HG03025 (cell line): Measurements from ENCODE around the gene COQ10B.
A peak's percentile ranks its signal among the peaks of the same experiment; 100 is the strongest.
"Not testable (repeated sequence)": the region's sequence is repeated elsewhere in the genome, so short reads cannot be mapped to it uniquely, and the experiment has no call there.

Experiments used
- ATAC-seq: cut with Tn5 transposase; IDR thresholded peaks from one replicate; pipeline ENCODE4 v1.9.1; 2021; ENCODE audit warnings: mild to moderate bottlenecking, moderate library complexity; ENCODE audit not compliant: unreplicated experiment, low FRiP score

The COQ10B gene

DNA sequence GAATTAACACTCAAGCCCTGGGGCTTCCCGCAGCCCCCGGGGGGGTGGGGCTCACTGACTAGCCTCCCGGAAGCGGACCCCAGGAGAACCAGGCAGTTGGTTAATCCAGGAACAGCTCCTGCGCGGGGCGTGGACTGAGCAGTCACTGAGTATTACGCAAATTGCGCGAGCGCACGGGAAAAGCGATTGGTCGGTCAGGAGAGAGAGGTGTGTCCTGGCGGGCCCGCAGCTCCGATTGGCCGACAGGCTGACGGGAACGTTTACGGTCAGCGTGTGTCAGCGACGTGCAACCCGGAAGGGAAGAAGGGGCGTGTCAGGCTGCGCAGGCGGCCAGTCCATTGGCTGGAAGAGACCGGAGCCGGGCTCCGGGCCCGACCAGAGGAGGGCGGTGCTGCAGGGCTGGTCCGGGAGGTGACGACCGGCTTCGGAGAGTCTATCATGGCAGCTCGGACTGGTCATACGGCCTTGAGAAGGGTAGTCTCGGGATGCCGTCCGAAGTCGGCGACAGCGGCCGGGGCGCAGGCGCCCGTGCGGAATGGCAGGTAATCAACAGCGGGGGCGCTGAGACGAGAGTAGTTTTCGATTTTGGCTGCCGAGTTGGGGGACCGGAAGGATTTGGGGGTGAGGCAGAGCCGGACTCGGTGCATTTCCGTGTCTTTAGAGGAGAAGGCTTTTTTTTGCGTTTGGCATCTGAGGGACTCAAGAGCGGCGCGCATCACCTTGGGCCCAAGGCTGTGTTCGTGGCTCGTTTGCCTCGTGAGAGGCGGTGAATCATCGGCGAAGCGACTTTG, at the start of gene COQ10B:
Gene COQ10B, plus strand, starts transcription at position 430 of the 791 bp plus-strand sequence. Its CDS starts 9 bp downstream, at position 439.
- ATAC-seq = peak; percentile 97

DNA sequence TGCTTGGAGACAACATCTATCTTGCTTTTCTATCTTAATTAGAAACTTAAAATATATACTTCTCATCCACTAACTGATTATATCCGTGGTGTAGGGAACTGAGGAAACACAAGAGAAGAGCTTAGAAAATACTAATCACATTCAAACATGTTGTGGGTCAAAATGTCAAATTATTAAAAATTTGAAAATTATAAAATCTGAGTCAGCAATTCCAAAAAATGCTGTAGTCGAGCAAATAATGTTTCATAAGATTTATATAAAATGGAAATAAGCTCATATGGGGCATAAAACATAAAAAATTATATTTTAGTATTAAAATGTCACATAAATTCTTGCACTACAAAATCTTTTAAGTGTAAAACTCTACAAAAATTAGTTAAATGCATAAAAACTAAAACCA, 47.8 kb upstream of the COQ10B start:
- no peak for ATAC-seq

- no peak for ATAC-seq
These were observed 39.3 kb upstream of the COQ10B start for GRCh38 chr2:197414039-197414438.

DNA sequence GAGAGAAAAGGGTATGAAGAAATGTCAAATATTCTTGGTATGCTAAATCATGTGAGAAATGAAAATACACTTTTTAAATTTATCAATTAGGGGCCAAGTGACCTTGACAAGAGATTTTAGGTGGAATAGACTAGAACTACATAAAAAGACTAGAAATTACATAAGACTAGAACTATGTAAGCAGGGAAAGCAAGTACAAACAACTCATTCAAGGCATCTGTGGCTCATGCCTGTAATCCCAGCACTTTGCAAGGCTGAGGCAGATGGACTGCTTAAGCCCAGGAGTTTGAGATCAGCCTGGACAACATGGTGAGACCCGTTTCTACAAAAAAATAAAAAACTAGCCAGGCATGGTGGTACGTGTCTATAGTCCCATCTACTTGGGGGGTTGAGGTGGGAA, 38.8 kb upstream of the COQ10B start:
- ATAC-seq = no peak

- no peak for ATAC-seq
These were observed 37.1 kb upstream of the COQ10B start for GRCh38 chr2:197416268-197416667.

DNA sequence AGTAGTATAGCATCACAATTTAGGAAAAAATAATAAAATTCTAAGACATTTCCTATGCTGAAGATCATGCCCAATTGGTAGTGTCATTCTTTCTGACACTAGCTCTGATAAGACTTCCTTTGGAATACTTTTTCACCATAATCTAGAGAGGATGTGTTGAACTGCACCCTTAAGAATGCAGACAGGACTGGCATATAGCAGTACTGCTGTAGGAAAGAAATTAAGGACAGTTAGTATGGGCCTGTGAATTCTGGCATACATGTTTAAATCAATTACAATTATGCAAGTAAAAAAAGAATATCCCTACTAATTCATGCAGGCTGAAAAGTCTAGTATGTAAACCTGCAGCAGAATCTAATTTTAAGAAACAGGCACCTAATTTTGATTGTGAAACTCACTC, 33.9 kb upstream of the COQ10B start:
- no peak for ATAC-seq

DNA sequence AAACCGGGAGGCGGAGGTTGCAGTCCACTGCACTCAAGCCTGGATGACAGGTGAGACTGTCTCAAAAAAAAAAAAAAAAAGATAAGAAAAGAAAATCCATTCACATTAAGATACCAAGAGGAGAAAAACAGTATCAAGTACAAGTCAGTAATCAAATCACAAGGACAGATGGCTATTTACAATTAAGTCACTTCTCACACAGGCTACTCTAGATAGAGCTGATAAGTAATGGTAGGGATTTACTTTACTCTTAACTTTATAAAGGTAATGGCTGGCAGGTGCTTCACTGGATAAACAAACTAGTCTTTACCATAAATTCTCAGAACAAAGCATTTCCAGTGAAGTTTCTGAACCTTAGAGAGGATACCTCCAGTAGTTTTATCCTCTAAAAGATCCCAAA, 30.0 kb upstream of the COQ10B start:
- ATAC-seq = no peak

DNA sequence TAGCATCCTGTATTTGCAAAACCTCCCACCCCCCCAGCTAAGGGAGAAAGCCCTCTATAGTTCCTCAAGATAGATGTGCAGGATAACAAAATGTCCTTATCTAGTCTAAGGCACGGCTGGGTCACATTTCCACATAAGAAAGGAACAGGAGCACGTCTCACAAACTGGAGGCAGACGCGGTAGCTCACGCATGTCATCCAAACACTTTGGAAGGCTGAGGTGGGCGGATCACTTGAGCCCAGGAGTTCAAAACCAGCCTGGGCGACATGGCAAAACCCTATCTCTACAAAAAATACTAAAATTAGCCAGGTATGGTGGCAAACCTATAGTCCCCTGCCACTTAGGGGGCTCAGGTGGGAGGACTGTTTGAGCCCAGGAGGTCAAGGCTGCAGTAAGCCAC, 27.8 kb upstream of the COQ10B start:
- ATAC-seq = no peak

DNA sequence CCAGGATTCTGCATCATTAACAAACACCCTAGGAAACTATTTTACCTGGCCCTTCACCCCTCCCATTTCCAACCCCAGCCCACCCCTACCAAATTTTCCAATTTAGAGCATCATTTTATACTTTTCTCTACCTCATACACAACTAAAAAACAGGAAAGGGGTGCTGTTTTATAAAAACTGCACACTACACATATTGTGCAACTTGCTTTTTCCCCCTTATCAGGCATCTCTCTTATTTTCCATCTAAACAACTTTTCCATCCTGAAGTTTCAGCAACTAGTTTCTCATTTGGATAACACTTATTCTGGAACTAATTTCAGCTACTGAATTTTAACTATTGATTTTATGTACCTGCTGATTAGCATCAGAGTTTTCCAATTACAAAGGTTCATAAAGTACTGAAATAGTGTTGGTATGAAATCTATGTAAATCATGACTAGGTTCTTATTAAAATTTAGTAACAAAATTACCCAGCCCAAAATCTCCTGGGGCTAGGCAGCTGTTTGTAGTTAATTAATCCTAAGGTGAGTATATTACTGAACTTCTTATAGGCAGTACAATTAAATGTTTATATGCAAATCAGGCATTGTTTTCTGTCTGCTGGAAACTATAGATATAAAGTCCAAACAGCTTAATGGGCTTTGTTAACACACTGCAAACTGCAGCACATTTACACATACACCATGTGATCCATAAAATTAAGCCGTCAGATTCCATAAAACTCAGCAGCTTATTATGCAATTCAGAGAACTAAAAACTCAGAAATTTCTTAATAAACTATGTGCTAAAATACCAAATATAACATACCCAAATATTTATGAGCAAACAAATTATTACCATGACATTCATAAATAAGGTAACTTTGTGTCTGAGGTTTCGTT, 26.4 kb upstream of the COQ10B start:
- no peak for ATAC-seq

- ATAC-seq = no peak
These were observed 25.4 kb upstream of the COQ10B start for GRCh38 chr2:197427986-197428385.

GRCh38 chr2:197431858-197432257, 21.5 kb upstream of the COQ10B start:
- ATAC-seq = no peak

DNA sequence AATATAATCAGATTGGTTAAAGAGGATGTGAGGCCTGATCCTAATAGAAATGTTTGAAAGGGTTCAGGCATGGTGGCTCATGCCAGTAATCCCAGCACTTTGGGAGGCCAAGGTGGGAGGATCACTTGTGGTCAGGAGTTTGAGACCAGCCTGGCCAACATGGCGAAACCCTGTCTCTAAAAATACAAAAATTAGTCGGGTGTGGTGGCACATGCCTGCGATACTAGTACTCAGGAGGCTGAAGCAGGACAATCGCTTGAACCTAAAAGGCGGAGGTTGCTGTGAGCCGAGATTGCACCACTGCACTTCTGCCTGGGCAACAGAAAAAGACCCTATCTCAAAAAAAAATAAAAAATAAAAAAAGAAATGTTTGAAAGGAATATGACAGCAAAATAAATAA, 20.8 kb upstream of the COQ10B start:
- ATAC-seq = not testable (repeated sequence)

- no peak for ATAC-seq
These were observed 19.4 kb upstream of the COQ10B start for GRCh38 chr2:197433780-197434438.

DNA sequence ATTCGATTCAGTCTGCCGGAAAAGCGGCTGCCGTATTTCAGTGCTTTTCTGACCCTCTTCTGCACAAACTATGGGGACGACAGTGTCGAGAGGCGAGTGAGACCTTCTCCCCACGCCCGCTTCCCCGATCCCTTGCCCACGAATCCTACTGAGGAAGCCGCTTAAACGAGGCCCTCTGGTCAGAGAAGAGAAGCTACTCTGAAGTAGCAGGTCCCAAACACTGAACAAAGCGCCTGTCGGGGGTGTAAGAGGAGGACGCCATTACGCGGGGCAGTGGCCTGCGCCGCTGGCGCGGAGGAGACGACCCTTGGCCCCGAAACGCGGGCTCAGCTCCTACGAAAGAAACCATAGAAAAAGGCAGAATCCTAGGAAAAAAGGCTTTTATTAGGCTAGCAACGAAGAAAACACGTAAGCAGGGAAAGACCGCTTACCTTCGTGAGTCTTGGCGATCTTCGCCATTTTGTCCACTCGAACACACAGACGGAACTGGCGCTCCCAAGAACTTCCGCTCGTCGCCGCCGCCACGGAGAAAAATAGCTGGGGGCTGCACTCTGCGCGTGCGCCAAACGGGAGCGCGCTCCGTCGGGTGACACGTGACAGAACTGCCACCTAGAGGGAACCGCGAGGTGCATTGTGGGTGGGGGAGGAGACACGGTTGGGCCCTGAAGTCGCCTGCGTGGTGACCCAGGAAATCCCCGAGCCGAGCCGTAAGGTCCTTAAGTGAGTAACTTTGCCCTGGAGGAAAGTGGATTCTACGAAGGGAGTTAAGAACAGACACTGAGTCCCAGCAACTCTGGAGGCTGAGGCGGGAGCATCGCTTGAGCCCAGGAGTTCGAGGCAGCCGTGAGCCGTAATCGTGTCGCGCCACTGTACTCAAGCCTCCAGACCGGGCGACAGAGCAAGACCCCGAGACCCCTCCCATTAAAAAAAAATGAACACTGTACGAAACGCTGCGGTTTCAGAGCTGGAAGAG, 18.5 kb upstream of the COQ10B start, which contains the start of gene SF3B1:
Gene SF3B1, minus strand, starts transcription at position 488 of the 973 bp plus-strand sequence. Its CDS starts 29 bp downstream, at position 459.
- ATAC-seq = peak; percentile 90

GRCh38 chr2:197435598-197436420, 17.5 kb upstream of the COQ10B start:
- peak; percentile 3 for ATAC-seq

DNA sequence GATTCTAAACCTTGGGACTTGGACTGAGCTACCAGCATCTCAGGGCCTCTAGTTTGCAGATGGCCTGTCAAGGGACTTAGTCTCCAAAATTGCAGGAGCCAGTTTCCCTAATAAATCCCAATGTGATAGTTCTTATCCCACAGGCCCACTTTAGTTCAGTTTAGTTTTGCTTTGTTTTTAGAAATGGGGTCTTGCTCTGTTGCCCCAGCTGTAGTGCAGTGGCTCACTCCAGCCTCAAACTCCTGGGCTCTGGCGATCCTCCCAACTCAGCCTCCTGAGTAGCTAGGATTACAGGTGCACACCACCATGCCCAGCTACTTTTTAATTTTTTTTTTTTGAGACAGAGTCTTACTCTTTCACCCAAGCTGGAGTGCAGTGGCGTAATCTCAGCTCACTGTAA, 16.0 kb upstream of the COQ10B start:
- ATAC-seq = no peak

DNA sequence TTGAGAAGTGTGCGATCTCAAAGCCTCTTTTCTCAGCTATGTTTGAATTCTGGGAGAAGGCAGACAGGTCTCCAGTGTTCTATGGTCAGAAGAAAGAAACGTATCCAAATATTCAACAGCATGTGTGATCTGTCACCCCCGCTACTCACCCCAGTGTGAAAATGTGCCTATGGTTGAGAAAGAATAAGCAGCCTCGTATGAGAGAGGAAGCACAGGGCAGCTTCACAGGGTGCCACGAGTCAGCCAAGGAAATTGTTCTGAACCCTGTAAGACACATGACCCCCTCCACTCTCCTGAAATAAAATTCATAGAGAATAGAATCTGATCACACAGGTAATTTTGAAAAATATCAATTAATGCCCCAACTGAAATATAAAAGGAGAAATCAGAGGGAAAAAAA, 10.5 kb upstream of the COQ10B start:
- no peak for ATAC-seq

GRCh38 chr2:197445746-197446145, 7.6 kb upstream of the COQ10B start:
- ATAC-seq = no peak

GRCh38 chr2:197446844-197447243, 6.5 kb upstream of the COQ10B start:
- ATAC-seq = no peak
